NCI-H1694 treated with DMSO at 0.1 percent for 48 hours (cell line): ENCODE measurements around the gene DNAJC1.
"Not testable (repeated sequence)": the region's sequence is repeated elsewhere in the genome, so short reads cannot be mapped to it uniquely, and the experiment has no call there.

Source experiments
- DNase-seq: peaks from one replicate; lab custom pipeline; 2025; lab: John Stamatoyannopoulos, UW

Gene DNAJC1

GRCh38 chr10:21825345-21825744 is 178.2 kb downstream of the DNAJC1 start:
- no peak for DNase-seq

- DNase-seq: no peak
These were observed 179.1 kb downstream of the DNAJC1 start for GRCh38 chr10:21824409-21824808.

DNA sequence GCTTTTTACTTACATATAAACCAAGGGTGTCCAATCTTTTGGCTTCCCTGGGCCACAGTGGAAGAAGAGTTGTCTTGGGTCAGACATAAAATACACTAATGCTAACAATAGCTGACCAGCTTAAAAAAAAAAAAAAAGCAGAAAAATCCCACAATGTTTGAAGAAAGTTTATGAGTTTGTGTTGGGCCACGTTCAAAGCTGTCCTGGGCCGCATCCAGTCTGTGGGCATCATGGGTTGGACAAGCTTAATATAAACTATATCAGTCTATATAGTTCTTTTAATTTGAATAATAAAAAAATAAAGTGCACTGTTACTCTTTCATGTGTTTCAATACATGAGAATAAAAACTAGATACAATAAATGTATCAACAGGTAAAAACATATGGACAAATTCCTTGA is 179.9 kb downstream of the DNAJC1 start:
- DNase-seq: no peak

DNA sequence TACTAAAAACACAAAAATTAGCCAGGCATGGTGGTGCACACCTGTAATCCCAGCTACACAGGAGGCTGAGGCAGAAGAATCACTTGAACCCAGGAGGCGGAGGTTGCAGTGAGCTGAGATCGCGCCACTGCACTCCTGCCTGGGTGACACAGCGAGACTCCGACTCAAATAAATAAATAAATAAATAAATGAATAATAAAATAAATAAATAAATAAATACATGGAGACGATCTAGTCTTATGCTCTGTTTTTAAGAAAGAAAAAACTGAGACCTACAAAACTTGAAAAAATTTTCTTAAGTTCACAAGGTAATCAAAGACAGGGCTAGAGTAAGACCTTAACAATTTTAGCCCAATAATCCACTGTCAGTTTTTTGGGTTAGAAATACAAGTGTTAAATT is 181.3 kb downstream of the DNAJC1 start:
- not testable (repeated sequence) for DNase-seq

GRCh38 chr10:21820952-21821351 is 182.6 kb downstream of the DNAJC1 start:
- DNase-seq: no peak

- not testable (repeated sequence) for DNase-seq
These were observed 185.1 kb downstream of the DNAJC1 start for GRCh38 chr10:21818416-21818815.

DNA sequence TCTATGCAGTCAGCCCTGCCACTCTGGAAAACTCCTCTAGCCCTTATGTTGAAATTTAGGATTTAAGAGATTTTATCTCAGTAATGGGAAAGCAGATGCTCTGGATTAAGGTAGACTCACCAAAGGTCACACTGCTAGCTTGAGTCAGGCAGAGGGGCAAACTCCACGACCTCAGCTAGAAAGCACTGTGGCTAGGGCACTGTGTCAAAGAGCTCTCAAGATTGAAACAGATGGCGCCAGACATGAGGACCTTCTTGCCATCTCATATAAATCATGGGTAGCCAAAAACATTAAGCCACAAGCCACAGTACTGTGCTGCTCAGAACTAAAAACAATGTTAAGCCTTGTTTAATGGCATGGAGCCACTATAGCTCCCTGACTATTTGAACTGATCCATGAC is 188.7 kb downstream of the DNAJC1 start:
- no peak for DNase-seq

GRCh38 chr10:21813946-21814345 is 189.6 kb downstream of the DNAJC1 start:
- no peak for DNase-seq

GRCh38 chr10:21811245-21811585 is 192.3 kb downstream of the DNAJC1 start:
- no peak for DNase-seq

DNA sequence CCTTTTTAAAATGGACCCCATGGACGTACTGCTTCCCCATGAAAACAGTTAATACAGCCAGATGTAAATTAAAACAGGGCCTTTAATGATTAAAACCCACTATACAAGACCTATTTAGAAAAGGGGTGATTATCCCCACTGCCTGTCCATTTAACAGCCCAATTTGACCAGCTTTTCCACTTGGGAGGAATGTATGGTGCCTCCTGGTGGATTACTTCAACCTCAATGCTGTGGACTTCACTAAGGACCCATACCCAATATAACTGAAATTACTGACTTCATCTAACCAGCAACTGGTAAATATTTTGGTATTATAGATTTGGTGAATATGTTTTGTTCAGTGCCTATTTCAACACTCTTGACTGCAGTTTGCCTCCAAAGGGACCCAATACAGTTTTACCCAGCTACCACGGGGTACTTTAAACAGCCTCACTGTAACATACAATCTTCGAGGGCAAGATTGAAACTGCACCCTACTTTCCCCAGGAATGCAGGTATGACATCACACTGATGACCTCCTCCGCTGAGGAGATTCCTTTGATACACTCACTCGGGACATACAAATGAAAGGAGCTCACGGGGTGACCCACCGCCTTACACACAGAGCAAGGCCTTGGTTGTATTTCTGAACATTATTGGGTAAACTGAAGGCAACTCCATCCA is 192.8 kb downstream of the DNAJC1 start:
- no peak for DNase-seq

- no peak for DNase-seq
These were observed 195.0 kb downstream of the DNAJC1 start for GRCh38 chr10:21808550-21808949.

DNA sequence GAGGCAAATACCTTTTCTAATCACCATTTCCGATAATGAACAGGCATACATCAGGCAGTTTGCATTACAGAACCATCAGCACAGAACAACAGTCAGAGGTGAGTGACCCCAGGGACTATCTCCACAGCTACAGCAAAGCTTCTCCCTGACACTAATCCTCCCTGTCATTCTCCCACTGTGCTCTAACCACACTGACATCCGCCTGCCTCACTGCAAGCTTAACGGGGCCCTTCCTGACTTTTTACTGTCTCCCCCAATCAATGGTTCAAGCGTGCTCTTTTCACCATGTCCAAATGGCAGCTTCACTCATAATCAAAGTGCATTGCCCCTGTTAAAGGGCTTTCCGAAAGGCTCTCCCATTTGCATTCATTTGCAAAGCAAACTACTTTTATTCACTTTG is 196.3 kb downstream of the DNAJC1 start:
- DNase-seq: no peak

GRCh38 chr10:21803374-21803773 is 200.2 kb downstream of the DNAJC1 start:
- DNase-seq: no peak

- DNase-seq: no peak
These were observed 201.9 kb downstream of the DNAJC1 start for GRCh38 chr10:21801609-21802008.

DNA sequence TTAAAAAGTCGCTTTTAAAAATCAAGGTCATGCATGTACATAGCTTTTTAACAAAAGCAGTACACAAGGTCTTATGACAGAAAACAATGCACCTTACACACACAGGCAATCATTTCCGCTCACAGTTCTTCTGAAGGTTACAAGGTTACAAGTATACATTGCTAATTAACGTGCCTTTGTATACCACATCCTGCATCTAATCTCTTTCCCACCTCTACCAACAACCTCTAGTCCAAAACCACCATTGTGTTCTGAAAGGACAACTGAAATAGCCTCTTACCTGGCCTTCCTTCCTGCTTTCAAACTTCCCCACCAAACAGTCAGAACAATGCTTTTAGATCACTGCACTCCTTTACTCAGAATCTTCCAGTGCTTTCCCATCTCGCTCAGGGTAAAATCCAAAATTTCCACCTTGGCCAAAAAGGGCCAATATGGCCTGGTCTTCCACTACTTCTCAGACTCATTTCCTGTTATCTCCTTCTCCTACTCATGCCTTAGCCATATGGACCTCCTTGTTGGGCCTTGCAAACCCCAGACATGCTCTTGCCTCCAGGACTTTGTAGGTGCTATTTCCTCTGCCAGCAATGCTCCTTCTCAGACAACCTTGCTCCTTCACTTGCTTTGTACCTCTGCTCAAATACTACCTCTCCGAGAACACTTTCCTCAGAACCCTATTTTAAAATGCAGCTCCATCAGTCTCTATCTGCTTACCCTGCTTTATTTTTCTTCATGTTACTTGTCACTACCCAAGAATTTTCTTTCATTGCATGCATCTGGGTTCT is 205.4 kb downstream of the DNAJC1 start:
- no peak for DNase-seq

- DNase-seq: no peak
These were observed 206.0 kb downstream of the DNAJC1 start for GRCh38 chr10:21797533-21797932.

GRCh38 chr10:21791276-21791675 is 212.3 kb downstream of the DNAJC1 start:
- no peak for DNase-seq

DNA sequence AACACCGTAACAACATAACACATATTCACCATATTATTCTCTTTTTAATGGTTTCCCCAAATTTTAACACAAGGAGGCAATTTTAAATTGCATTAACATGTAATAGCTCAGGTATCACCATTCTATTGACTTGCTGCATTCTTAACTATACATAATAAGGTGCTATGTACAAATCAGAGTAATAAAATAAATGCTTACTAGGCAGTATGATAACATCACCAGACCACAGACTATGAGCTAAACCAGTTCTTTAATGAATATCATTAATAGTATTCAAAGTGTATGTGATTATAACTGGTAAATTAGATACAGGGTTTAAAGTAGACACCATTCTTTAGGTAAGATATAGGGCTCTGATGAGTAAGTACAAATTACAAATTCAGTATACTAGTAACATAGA is 226.6 kb downstream of the DNAJC1 start:
- no peak for DNase-seq

DNA sequence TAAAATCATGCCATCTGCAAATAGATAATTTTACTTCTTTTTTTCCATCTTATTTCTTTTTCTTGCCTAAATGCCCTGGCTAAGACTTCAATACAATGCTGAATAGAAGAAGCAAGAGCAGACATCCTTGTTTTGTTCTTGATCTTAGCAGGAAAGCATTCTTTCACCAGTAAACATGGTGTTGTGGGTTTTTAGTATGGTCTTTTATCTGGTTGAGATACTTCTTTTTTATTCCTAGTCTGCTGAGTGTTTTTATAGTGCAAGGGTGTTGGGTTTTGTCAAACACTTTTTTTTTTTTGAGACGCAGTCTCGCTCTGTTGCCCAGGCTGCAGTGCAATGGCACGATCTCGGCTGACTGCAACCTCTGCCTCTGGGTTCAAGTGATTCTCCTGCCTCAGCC is 232.3 kb downstream of the DNAJC1 start:
- no peak for DNase-seq

- no peak for DNase-seq
These were observed 234.5 kb downstream of the DNAJC1 start for GRCh38 chr10:21769041-21769440.

DNA sequence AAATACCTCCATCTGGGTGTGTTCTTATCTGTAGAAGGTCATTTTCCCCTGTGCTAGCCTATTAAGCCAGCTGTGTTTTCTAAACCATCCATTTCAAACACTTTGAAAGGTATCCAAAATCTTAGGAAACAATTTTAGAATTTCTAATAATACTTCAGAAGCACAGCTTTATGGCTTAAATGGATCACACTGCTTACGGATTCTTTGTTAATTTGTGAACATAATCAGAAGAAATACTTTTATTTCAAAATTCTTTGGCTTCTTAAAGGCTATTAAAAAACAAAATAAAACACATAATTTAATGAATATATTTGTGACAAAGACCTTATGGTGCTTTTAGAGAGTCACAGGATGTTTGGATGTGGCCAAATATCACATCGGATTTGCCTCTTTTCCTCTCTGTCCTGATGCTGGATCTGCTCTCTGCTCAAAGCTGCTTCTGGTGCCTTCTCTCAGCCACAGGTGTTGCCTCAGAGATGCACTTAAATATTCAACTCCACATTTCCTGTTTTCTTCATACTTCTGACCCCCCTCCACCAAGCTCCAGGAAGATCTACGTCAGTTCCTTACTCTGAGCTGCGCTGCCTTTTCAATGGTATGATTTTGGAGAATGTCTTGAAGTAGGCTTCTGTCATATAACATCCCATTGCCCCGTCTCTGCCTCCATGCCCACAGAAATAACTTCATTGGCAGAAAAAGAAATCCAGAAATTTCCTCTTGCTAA is 238.9 kb downstream of the DNAJC1 start:
- DNase-seq: no peak

DNA sequence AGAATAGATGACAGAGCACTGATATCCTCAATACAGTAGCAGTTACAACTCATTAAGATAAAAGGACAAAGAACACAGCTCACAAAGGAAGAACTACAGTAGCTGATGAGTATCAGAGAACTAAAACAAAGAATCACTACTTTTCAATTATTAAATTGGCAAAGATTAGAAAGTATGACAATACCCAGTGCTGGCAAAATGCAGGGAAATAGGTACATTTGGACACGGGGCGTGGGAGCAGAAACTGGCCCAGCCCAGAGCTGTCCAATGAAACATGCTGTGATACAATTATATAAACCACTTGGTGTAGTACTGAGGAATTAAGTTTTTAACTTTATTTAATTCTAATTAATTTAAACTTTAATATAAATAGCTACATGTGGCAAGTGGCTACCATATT is 243.2 kb downstream of the DNAJC1 start:
- DNase-seq: no peak

GRCh38 chr10:21759232-21759631 is 244.3 kb downstream of the DNAJC1 start:
- no peak for DNase-seq
